Lung (tissue), 12 donors: ENCODE results near the gene PAK4. TPM values are rescaled to one million over a fixed set of nuclear protein-coding genes. Genes with fewer than 3 reads are reported as not detected.

ENCODE experiments used
- ATAC-seq: fragments of 200-7000 bp; cut with Tn5 transposase; one replicate; pipeline ENCODE4 v1.9.1; 2020; ENCODE audit warnings: moderate number of reproducible peaks; ENCODE audit not compliant: insufficient read depth, low FRiP score
- DNase-seq, 3 donors: peaks; one replicate each; pipeline ENCODE4 v3.0.0-alpha.2; 2013 to 2017
- H3K27ac ChIP-seq, 2 donors: one replicate each; pipeline ENCODE4 v1.5.1; 2013; ENCODE audit warnings: mild to moderate bottlenecking in 2 of 2, moderate library complexity in 2 of 2, control low read depth in 1 of 2, inconsistent platforms in 1 of 2, low read depth in 1 of 2, low read length in 1 of 2
- H3K27me3 ChIP-seq, 3 donors: one replicate each; pipeline ENCODE4 v1.5.1; 2013; ENCODE audit warnings: low read length in 2 of 3; ENCODE audit not compliant: control insufficient read depth in 3 of 3, insufficient read depth in 3 of 3
- H3K36me3 ChIP-seq, 4 donors: one replicate each; pipeline ENCODE4 v1.5.1; 2013; ENCODE audit warnings: low read length in 4 of 4, mild to moderate bottlenecking in 1 of 4, moderate library complexity in 1 of 4; ENCODE audit not compliant: control insufficient read depth in 4 of 4, insufficient read depth in 4 of 4
- H3K4me1 ChIP-seq, 5 donors: one replicate each; pipeline ENCODE4 v1.5.1; 2013; ENCODE audit warnings: low read length in 5 of 5, mild to moderate bottlenecking in 2 of 5, moderate library complexity in 1 of 5; ENCODE audit not compliant: control insufficient read depth in 5 of 5, insufficient read depth in 5 of 5
- H3K4me3 ChIP-seq: one replicate; pipeline ENCODE4 v1.5.1; 2013; ENCODE audit warnings: mild to moderate bottlenecking, control low read depth, moderate library complexity
- H3K9ac ChIP-seq, 2 donors: one replicate each; pipeline ENCODE4 v1.5.1; 2013; ENCODE audit warnings: low read length in 2 of 2, control low read depth in 1 of 2; ENCODE audit not compliant: insufficient read depth in 1 of 2
- H3K9me3 ChIP-seq, 4 donors: one replicate each; pipeline ENCODE4 v1.5.1; 2013; ENCODE audit warnings: low read length in 3 of 4, mild to moderate bottlenecking in 1 of 4, moderate library complexity in 1 of 4; ENCODE audit not compliant: control insufficient read depth in 4 of 4, insufficient read depth in 3 of 4
- CTCF ChIP-seq: IDR thresholded peaks from 2 replicates; pipeline ENCODE4 v1.5.1; 2012; ENCODE audit warnings: mild to moderate bottlenecking; ENCODE audit errors: control extremely low read depth, extremely low read depth
- WGBS, 2 donors: extraction: QIAGEN DNeasy Blood & Tissue Kit; methylation state at CpG; one replicate each; pipeline ENCODE4 v1.1.7; 2013; 5-methylcytosine and 5-hydroxymethylcytosine counted together
- polyA plus RNA-seq, 2 donors: library from polyadenylated mRNA; stranded (reverse); fragments of 200-250 nt; gene quantifications; one replicate each; pipeline ENCODE4 v1.2.1, GENCODE V29; 2013
- total RNA-seq, 2 donors: library from RNA; depleted of rRNA in 1 of 2; stranded (reverse); fragments of >200 nt in 1 of 2; gene quantifications; one replicate each; pipeline ENCODE4 v1.2.1, GENCODE V29; 2014 to 2021
- donor health status: control.
- donor health status: control.
- donor health status: Bipolar disorder and iron deficiency.
- donor health status: healthy.
- donor health status: DM: yes; HTN: yes; CAD: no.

PAK4 gene
- total and polyA plus RNA-seq, 4 donors = 23.2 to 60.8 (median 36.7) TPM

- Histone ChIP-seq H3K4me3 (no peak within 1 kb of the TSS), H3K27ac (no peak within 1 kb of the TSS), H3K9me3 (no peaks in the 10 kb centered on the region), H3K4me1 (peaks cover 0 to 5% (median 0%) of the 10 kb centered on the region in 5 donors), H3K36me3 (no peaks in the 10 kb centered on the region), H3K27me3 (peaks cover 0 to 23% (median 9%) of the 10 kb centered on the region in 3 donors), H3K9ac (no peak within 1 kb of the TSS)
- DNase-seq = no peak
- 21 to 23% methylated on average over 56 to 57 of the region's 57 CpGs for WGBS, 2 donors
- no peak for TF ChIP-seq CTCF
- ATAC-seq = no peak
Measured at GRCh38 chr19:39203372-39204341, 78.1 kb downstream of the PAK4 start, which contains the start of gene SYCN. Gene SYCN, minus strand, starts transcription at chr19:39204263. Its CDS starts 9 bp downstream, at chr19:39204254.

- no peaks in the 10 kb centered on the region for H3K36me3 ChIP-seq
- H3K27me3 ChIP-seq = peaks cover 0 to 21% (median 9%) of the 10 kb centered on the region in 3 donors
- peaks cover 0 to 5% (median 0%) of the 10 kb centered on the region in 5 donors for H3K4me1 ChIP-seq
- no peak overlapping the region for H3K27ac ChIP-seq
- DNase-seq = no peak
- 70% methylated on average over 3 of the region's 3 CpGs for WGBS, 2 donors
- no peaks in the 10 kb centered on the region for H3K9me3 ChIP-seq
- ATAC-seq = no peak
- TF ChIP-seq CTCF = no peak
- H3K9ac ChIP-seq = no peak overlapping the region
- no peak overlapping the region for H3K4me3 ChIP-seq
Measured at GRCh38 chr19:39205449-39205764, 79.8 kb downstream of the PAK4 start.

DNA sequence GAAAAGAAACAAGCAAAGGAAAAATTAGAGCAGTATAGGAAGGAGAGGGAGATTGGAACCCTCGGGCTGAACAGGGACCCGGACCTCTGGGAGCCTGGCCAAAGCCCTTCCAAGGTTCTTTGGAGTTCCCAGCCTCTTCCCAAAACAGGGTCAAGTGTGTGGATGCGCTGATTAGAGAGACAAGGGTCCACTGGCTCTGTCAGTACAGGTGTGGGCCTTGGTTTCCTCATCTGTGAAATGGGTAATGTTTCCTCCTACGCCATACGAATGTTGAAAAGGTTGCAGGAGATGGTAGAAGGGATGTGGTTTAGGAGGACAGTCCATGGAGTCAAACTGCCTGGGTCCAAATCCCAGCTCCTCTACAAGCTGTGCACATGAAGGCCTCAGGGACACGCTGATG lies 80.5 kb downstream of the PAK4 start:
- Histone ChIP-seq H3K27me3 (peaks cover 0 to 21% (median 9%) of the 10 kb centered on the region in 3 donors), H3K4me1 (peaks cover 0 to 2% (median 0%) of the 10 kb centered on the region in 5 donors), H3K4me3 (no peak overlapping the region), H3K36me3 (no peaks in the 10 kb centered on the region), H3K9me3 (no peaks in the 10 kb centered on the region), H3K9ac (no peak overlapping the region), H3K27ac (no peak overlapping the region)
- WGBS, 2 donors = 82 to 95% methylated on average over 6 of the region's 6 CpGs
- no peak for ATAC-seq
- no peak for TF ChIP-seq CTCF
- no peak for DNase-seq
